Fibroblast of lung (primary cell): Measurements from ENCODE around the gene TC2N.

Experiments used
- CTCF ChIP-seq, 2 donors: IDR thresholded peaks in 1 of 2; conservative IDR thresholded peaks in 1 of 2; 1 replicate in 1 of 2; 2 replicates in 1 of 2; pipeline ENCODE4 v1.5.1; 2011 to 2012; ENCODE audit warnings: low read length in 2 of 2, control low read depth in 1 of 2, inconsistent platforms in 1 of 2, low read depth in 1 of 2, mild to moderate bottlenecking in 1 of 2
- EZH2 ChIP-seq: IDR thresholded peaks from 2 replicates; pipeline ENCODE4 v1.5.1; 2012; ENCODE audit warnings: low read length, control low read depth, mild to moderate bottlenecking; ENCODE audit errors: missing control alignments

DNA sequence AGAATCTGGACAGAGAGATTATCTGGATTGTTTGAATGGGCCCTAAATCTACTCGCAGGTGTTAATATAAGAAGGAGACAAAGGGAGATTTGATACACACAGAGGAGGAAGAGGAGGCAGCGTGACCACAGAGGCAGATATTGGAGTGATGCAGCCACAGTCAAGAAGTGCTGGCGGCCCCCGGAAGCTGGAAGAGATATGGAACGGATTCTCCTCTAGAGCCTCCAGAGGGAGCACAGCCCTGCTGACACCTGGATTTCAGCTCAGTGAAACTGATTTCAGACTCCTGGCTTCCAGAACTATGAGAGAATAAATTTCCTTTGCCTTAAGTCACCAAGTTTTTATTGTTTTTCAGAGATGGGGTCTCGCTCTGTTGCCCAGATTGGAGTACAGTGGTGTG lies 9.2 kb upstream of the TC2N start:
- no peak for TF ChIP-seq CTCF (conservative IDR thresholded peaks at IDR 0.05 in 1 of 2, IDR thresholded peaks at IDR 0.05 in 1 of 2; ENCODE audit: low read depth in 1 of 2, low read length in 2 of 2)
- TF ChIP-seq EZH2, result no peak
